WTC11 (cell line): Measurements from ENCODE around the gene KAT7.

Experiments
- ZNF121 ChIP-seq: sonication (generic); formaldehyde crosslinking; IDR thresholded peaks from 2 replicates; pipeline ENCODE4 v1.8.0; 2023; ENCODE audit warnings: missing genetic modification reagents
- TF ChIP-seq, protein P1 (sequence below): fragments of 200-600 bp; IDR thresholded peaks from 2 replicates; pipeline ENCODE4 v1.8.0; 2022; ENCODE audit warnings: antibody characterized with exemption
- TF ChIP-seq, protein P2 (sequence below): sonication (generic); formaldehyde crosslinking; IDR thresholded peaks from 2 replicates; pipeline ENCODE4 v1.8.0; 2022; ENCODE audit warnings: missing genetic modification reagents
- TF ChIP-seq, protein P3 (sequence below): sonication (generic); formaldehyde crosslinking; IDR thresholded peaks from 2 replicates; pipeline ENCODE4 v1.8.0; 2023; ENCODE audit warnings: missing genetic modification reagents

DNA sequence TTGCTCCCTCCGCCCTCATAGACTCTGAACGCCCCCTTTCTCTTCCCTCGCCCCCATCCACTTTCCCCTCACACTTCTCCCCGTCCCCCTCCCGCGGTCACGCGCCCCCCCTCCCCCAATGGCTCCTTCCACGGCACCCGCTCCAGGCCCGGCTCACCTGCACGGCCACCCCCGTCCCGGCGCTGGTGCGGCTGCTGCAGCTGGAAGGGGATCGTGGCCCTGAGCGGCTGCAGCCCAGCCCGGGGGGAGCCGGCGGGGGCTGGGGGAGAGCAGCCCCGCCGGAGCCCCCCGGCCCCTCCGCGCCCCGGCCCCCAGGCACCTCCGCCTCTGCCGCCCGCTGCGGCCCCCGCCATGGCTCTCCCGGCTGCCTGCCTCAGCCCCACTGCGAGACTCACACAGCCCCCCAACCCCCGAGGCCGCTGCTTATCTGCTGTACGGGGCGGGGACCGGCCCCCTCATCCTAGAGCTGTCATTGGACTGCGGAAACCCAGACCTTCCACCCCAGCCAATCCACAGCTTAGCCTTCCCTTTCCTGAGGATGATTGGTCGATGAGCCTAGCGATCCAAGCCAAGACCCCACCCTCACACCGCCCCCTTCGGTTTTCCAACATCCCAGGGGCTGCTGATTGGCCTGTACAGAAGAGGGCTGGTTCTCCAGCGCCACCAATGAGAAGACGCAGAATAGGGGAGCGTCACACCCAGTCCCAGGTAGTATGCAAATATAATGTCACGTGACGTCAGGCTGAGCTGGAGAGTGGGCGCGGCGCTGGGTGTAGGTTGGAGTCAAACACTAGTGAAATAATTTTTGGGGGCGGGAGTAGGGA lies 24.5 kb upstream of the KAT7 start, which contains the start of gene FAM117A:
- TF ChIP-seq, protein P1, sequence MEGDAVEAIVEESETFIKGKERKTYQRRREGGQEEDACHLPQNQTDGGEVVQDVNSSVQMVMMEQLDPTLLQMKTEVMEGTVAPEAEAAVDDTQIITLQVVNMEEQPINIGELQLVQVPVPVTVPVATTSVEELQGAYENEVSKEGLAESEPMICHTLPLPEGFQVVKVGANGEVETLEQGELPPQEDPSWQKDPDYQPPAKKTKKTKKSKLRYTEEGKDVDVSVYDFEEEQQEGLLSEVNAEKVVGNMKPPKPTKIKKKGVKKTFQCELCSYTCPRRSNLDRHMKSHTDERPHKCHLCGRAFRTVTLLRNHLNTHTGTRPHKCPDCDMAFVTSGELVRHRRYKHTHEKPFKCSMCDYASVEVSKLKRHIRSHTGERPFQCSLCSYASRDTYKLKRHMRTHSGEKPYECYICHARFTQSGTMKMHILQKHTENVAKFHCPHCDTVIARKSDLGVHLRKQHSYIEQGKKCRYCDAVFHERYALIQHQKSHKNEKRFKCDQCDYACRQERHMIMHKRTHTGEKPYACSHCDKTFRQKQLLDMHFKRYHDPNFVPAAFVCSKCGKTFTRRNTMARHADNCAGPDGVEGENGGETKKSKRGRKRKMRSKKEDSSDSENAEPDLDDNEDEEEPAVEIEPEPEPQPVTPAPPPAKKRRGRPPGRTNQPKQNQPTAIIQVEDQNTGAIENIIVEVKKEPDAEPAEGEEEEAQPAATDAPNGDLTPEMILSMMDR: no peak
- TF ChIP-seq, protein P2, sequence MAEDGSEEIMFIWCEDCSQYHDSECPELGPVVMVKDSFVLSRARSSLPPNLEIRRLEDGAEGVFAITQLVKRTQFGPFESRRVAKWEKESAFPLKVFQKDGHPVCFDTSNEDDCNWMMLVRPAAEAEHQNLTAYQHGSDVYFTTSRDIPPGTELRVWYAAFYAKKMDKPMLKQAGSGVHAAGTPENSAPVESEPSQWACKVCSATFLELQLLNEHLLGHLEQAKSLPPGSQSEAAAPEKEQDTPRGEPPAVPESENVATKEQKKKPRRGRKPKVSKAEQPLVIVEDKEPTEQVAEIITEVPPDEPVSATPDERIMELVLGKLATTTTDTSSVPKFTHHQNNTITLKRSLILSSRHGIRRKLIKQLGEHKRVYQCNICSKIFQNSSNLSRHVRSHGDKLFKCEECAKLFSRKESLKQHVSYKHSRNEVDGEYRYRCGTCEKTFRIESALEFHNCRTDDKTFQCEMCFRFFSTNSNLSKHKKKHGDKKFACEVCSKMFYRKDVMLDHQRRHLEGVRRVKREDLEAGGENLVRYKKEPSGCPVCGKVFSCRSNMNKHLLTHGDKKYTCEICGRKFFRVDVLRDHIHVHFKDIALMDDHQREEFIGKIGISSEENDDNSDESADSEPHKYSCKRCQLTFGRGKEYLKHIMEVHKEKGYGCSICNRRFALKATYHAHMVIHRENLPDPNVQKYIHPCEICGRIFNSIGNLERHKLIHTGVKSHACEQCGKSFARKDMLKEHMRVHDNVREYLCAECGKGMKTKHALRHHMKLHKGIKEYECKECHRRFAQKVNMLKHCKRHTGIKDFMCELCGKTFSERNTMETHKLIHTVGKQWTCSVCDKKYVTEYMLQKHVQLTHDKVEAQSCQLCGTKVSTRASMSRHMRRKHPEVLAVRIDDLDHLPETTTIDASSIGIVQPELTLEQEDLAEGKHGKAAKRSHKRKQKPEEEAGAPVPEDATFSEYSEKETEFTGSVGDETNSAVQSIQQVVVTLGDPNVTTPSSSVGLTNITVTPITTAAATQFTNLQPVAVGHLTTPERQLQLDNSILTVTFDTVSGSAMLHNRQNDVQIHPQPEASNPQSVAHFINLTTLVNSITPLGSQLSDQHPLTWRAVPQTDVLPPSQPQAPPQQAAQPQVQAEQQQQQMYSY (CRISPR knock-in tag): 0 out of 2 replicates have a peak, but pooled peaks have one; percentile 2
- TF ChIP-seq ZNF121 (CRISPR knock-in tag): no peak
- TF ChIP-seq, protein P3, sequence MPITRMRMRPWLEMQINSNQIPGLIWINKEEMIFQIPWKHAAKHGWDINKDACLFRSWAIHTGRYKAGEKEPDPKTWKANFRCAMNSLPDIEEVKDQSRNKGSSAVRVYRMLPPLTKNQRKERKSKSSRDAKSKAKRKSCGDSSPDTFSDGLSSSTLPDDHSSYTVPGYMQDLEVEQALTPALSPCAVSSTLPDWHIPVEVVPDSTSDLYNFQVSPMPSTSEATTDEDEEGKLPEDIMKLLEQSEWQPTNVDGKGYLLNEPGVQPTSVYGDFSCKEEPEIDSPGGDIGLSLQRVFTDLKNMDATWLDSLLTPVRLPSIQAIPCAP (CRISPR knock-in tag): no peak
